SK-N-SH treated with all-trans-retinoic acid at 6 μM for 48 hours (cell line): ENCODE results near the gene TMBIM4.

Experiments used
- ATAC-seq: fragments of 200-7000 bp; cut with Tn5 transposase; 3 replicates; pipeline ENCODE4 v1.9.1; 2020; ENCODE audit warnings: mild to moderate bottlenecking, moderate library complexity
- ARNTL ChIP-seq: fragments of 450-650 bp; formaldehyde crosslinking; IDR thresholded peaks from 2 replicates; pipeline ENCODE4 v1.5.0; 2020; ENCODE audit warnings: low read depth, mild to moderate bottlenecking, moderate library complexity, borderline replicate concordance
- CSDC2 ChIP-seq: fragments of 250-450 bp; sonication (Bioruptor Pico); IDR thresholded peaks from 2 replicates; pipeline ENCODE4 v1.5.0; 2020; ENCODE audit warnings: mild to moderate bottlenecking, moderate library complexity
- ESRRG ChIP-seq: fragments of 250-450 bp; sonication (Bioruptor Pico); IDR thresholded peaks from 2 replicates; pipeline ENCODE4 v1.6.1; 2021; ENCODE audit warnings: mild to moderate bottlenecking
- GLIS3 ChIP-seq: fragments of 250-450 bp; sonication (Bioruptor Pico); IDR thresholded peaks from 2 replicates; pipeline ENCODE4 v1.5.0; 2020; ENCODE audit warnings: mild to moderate bottlenecking, moderate library complexity
- OSR1 ChIP-seq: fragments of 250-450 bp; sonication (Bioruptor Pico); IDR thresholded peaks from 2 replicates; pipeline ENCODE4 v1.8.0; 2022; ENCODE audit warnings: moderate library complexity, mild to moderate bottlenecking, inconsistent platforms
- PPARA ChIP-seq: fragments of 250-450 bp; sonication (Bioruptor Pico); IDR thresholded peaks from 2 replicates; pipeline ENCODE4 v1.5.0; 2020; ENCODE audit warnings: mild to moderate bottlenecking, borderline replicate concordance
- TCF4 ChIP-seq: fragments of 250-450 bp; sonication (Bioruptor Pico); IDR thresholded peaks from 2 replicates; pipeline ENCODE4 v1.8.0; 2021; ENCODE audit warnings: mild to moderate bottlenecking, moderate library complexity, borderline replicate concordance
- ZC3H10 ChIP-seq: fragments of 250-450 bp; sonication (Bioruptor Pico); IDR thresholded peaks from 2 replicates; pipeline ENCODE4 v1.5.1; 2021; ENCODE audit warnings: mild to moderate bottlenecking, moderate library complexity
- ZFP3 ChIP-seq: fragments of 250-450 bp; sonication (Bioruptor Pico); IDR thresholded peaks from 2 replicates; pipeline ENCODE4 v1.5.0; 2020; ENCODE audit warnings: mild to moderate bottlenecking, moderate library complexity
- ZFP30 ChIP-seq: fragments of 450-650 bp; formaldehyde crosslinking; IDR thresholded peaks from 2 replicates; pipeline ENCODE4 v1.5.0; 2022; ENCODE audit warnings: mild to moderate bottlenecking, moderate library complexity
- ZNF70 ChIP-seq: fragments of 450-650 bp; formaldehyde crosslinking; IDR thresholded peaks from 2 replicates; pipeline ENCODE4 v1.5.0; 2020; ENCODE audit warnings: mild to moderate bottlenecking, moderate library complexity
- ZNF8 ChIP-seq: fragments of 450-650 bp; formaldehyde crosslinking; IDR thresholded peaks from 2 replicates; pipeline ENCODE4 v1.5.0; 2020; ENCODE audit warnings: mild to moderate bottlenecking, moderate library complexity
- TF ChIP-seq, protein P1 (sequence below): fragments of 250-450 bp; sonication (Bioruptor Pico); IDR thresholded peaks from 2 replicates; pipeline ENCODE4 v1.5.1; 2021; ENCODE audit warnings: mild to moderate bottlenecking, moderate library complexity
- TF ChIP-seq, protein P2 (sequence below): fragments of 250-450 bp; sonication (Bioruptor Pico); IDR thresholded peaks from 2 replicates; pipeline ENCODE4 v1.5.0; 2020; ENCODE audit warnings: mild to moderate bottlenecking, moderate library complexity
- TF ChIP-seq, protein P3 (sequence below): fragments of 250-450 bp; sonication (Bioruptor Pico); IDR thresholded peaks from 2 replicates; pipeline ENCODE4 v1.8.0; 2021; ENCODE audit warnings: low read depth, mild to moderate bottlenecking, moderate library complexity, borderline replicate concordance
- TF ChIP-seq, protein P4 (sequence below): fragments of 250-450 bp; sonication (Bioruptor Pico); IDR thresholded peaks from 2 replicates; pipeline ENCODE4 v1.8.0; 2020; ENCODE audit warnings: mild to moderate bottlenecking, moderate library complexity, borderline replicate concordance

The TMBIM4 gene

DNA sequence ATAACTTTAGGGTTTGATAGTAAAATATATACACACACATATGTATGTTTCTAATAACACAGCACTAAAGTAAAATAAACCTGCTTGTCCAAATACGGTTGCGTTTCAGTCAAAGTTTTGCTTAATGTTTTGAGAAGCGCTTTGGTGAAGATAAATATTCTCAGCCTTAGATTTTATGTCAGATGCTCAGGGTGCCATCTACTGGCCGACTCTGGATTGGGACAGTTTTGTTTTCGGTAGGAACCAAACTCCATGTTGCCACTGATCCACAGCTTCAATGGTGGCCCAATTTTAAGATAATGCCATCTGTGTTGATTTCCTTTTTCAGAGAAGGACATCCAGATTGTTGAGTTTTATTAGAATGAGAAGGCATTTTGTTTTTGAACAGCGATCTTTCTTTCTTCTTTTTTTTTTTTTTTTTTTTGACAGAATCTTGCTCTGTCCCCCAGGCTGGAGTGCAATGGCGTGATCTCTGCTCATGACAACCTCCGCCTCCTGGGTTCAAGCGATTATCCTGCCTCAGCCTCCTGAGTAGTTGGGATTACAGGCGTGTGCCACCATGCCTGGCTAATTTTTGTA, 82.3 kb downstream of the TMBIM4 start (continued):
- TF ChIP-seq, protein P1, sequence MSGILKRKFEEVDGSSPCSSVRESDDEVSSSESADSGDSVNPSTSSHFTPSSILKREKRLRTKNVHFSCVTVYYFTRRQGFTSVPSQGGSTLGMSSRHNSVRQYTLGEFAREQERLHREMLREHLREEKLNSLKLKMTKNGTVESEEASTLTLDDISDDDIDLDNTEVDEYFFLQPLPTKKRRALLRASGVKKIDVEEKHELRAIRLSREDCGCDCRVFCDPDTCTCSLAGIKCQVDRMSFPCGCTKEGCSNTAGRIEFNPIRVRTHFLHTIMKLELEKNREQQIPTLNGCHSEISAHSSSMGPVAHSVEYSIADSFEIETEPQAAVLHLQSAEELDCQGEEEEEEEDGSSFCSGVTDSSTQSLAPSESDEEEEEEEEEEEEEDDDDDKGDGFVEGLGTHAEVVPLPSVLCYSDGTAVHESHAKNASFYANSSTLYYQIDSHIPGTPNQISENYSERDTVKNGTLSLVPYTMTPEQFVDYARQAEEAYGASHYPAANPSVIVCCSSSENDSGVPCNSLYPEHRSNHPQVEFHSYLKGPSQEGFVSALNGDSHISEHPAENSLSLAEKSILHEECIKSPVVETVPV (CRISPR knock-in tag): no peak
- TF ChIP-seq GLIS3 (CRISPR knock-in tag) (no peak), ZC3H10 (CRISPR knock-in tag) (no peak), PPARA (CRISPR knock-in tag) (no peak)

DNA sequence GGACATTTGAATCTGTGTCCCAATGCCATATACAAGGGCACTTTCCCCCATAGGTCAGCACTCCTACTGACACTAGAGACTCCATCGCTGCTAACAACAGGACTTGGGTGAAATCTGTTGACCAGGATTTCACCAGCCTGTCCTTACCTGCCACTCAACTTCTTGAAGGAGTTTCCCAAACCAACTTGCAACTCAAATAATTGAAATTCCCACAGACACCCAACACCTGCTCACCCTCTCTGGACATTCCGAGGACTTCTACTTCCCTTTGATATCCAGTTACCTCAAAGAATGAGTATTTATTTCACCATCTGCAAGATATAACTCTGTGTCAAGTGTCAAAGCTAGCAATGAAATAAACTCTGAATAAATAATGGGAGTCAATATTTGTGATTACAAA, 83.8 kb downstream of the TMBIM4 start:
- TF ChIP-seq ZFP3 (CRISPR knock-in tag): no peak
- no peak for TF ChIP-seq ARNTL (CRISPR knock-in tag)
- TF ChIP-seq CSDC2 (CRISPR knock-in tag): no peak
- TF ChIP-seq, protein P2, sequence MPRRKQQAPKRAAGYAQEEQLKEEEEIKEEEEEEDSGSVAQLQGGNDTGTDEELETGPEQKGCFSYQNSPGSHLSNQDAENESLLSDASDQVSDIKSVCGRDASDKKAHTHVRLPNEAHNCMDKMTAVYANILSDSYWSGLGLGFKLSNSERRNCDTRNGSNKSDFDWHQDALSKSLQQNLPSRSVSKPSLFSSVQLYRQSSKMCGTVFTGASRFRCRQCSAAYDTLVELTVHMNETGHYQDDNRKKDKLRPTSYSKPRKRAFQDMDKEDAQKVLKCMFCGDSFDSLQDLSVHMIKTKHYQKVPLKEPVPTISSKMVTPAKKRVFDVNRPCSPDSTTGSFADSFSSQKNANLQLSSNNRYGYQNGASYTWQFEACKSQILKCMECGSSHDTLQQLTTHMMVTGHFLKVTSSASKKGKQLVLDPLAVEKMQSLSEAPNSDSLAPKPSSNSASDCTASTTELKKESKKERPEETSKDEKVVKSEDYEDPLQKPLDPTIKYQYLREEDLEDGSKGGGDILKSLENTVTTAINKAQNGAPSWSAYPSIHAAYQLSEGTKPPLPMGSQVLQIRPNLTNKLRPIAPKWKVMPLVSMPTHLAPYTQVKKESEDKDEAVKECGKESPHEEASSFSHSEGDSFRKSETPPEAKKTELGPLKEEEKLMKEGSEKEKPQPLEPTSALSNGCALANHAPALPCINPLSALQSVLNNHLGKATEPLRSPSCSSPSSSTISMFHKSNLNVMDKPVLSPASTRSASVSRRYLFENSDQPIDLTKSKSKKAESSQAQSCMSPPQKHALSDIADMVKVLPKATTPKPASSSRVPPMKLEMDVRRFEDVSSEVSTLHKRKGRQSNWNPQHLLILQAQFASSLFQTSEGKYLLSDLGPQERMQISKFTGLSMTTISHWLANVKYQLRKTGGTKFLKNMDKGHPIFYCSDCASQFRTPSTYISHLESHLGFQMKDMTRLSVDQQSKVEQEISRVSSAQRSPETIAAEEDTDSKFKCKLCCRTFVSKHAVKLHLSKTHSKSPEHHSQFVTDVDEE (CRISPR knock-in tag): no peak
- no peak for TF ChIP-seq ZFP30 (CRISPR knock-in tag)
- TF ChIP-seq ZNF8 (CRISPR knock-in tag): no peak
- TF ChIP-seq, protein P1 (CRISPR knock-in tag): no peak
- no peak for TF ChIP-seq ZNF70 (CRISPR knock-in tag)
- TF ChIP-seq, protein P3, sequence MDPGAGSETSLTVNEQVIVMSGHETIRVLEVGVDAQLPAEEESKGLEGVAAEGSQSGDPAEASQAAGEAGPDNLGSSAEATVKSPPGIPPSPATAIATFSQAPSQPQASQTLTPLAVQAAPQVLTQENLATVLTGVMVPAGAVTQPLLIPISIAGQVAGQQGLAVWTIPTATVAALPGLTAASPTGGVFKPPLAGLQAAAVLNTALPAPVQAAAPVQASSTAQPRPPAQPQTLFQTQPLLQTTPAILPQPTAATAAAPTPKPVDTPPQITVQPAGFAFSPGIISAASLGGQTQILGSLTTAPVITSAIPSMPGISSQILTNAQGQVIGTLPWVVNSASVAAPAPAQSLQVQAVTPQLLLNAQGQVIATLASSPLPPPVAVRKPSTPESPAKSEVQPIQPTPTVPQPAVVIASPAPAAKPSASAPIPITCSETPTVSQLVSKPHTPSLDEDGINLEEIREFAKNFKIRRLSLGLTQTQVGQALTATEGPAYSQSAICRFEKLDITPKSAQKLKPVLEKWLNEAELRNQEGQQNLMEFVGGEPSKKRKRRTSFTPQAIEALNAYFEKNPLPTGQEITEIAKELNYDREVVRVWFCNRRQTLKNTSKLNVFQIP: no peak
- TF ChIP-seq ESRRG (CRISPR knock-in tag): no peak
- no peak for TF ChIP-seq TCF4 (CRISPR knock-in tag)
- TF ChIP-seq, protein P4, sequence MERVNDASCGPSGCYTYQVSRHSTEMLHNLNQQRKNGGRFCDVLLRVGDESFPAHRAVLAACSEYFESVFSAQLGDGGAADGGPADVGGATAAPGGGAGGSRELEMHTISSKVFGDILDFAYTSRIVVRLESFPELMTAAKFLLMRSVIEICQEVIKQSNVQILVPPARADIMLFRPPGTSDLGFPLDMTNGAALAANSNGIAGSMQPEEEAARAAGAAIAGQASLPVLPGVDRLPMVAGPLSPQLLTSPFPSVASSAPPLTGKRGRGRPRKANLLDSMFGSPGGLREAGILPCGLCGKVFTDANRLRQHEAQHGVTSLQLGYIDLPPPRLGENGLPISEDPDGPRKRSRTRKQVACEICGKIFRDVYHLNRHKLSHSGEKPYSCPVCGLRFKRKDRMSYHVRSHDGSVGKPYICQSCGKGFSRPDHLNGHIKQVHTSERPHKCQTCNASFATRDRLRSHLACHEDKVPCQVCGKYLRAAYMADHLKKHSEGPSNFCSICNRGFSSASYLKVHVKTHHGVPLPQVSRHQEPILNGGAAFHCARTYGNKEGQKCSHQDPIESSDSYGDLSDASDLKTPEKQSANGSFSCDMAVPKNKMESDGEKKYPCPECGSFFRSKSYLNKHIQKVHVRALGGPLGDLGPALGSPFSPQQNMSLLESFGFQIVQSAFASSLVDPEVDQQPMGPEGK (CRISPR knock-in tag): no peak
- no peak for TF ChIP-seq OSR1 (CRISPR knock-in tag)
- ATAC-seq: no peak
